BJ (cell line): ENCODE results near the gene TMEM236. TPM values are rescaled to one million over a fixed set of nuclear protein-coding genes. Genes with fewer than 3 reads are reported as not detected.

ENCODE experiments used
- CTCF ChIA-PET: fragments of 350-600 bp; formaldehyde crosslinking; extraction: SDS; loops from one replicate; lab custom pipeline; 2021; ENCODE audit warnings: antibody characterized with exemption, inconsistent platforms; lab: Yijun Ruan, JAX
- POLR2A ChIA-PET: fragments of 300-600 bp; sonication (Branson Sonifier 250); formaldehyde crosslinking; extraction: SDS; loops from one replicate; lab custom pipeline; 2021; ENCODE audit warnings: antibody characterized with exemption; lab: Charles Lee
- DNase-seq: peaks from one replicate; pipeline ENCODE4 v3.0.0-alpha.2; 2011; ENCODE audit warnings: low read depth
- H3K27me3 ChIP-seq: 2 replicates; pipeline ENCODE4 v1.6.0; 2011; ENCODE audit warnings: low read length; ENCODE audit not compliant: control insufficient read depth, insufficient read depth
- H3K36me3 ChIP-seq: 2 replicates; pipeline ENCODE4 v1.5.1; 2011; ENCODE audit warnings: low read length; ENCODE audit not compliant: control insufficient read depth, insufficient read depth
- H3K4me3 ChIP-seq: 2 replicates; pipeline ENCODE4 v1.5.1; 2011; ENCODE audit warnings: low read depth, mild to moderate bottlenecking, control low read depth, low read length
- polyA plus RNA-seq: library from polyadenylated mRNA; depleted of rRNA; stranded (reverse); fragments of >200 nt; gene quantifications from 2 replicates; pipeline ENCODE4 v1.2.3, GENCODE V29; 2011
- TF ChIP-seq, protein P1 (sequence below): IDR thresholded peaks from 2 replicates; pipeline ENCODE4 v1.5.1; 2011; ENCODE audit warnings: low read depth, mild to moderate bottlenecking, control low read depth, inconsistent platforms, low read length, moderate library complexity; ENCODE audit not compliant: insufficient read depth

Gene TMEM236
- polyA plus RNA-seq, 1 experiment, result 0.02 TPM

DNA sequence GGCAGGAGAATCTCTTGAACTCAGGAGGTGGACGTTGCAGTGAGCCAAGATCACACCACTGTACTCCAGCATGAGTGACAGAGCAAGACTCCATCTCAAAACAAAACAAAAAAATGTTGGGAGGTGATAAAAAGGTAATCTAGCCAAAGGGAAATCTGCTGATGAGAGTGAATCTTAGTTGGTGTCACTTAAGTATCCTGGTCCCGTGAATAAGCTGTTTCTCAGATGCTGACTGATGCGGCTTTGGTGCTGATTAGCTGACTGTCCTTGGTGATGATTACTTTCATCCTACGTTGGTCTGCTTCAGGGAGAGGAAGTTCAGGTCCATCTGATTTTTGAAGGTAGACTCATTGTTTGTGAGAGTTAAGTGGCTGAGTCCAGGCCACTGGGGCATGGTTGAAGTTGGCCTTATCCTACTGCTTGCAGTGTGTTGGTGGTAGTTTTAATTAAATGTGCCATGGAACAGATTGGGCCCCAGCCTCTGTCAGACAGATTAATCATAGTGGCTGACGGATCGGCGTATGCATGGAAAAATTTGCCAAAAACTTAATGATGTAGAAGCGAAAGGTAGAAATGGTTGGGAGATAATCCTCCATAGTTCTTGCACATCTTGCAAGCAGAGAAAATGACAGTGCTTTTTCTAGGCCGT, 17.4 kb upstream of the TMEM236 start:
- H3K36me3 ChIP-seq, result no peaks in the 10 kb centered on the region
- no peaks in the 10 kb centered on the region for H3K27me3 ChIP-seq
- POLR2A ChIA-PET, result no interaction called here
- H3K4me3 ChIP-seq, result no peak overlapping the region
- CTCF ChIA-PET, result no interaction called here
- no peak for DNase-seq
- TF ChIP-seq, protein P1, sequence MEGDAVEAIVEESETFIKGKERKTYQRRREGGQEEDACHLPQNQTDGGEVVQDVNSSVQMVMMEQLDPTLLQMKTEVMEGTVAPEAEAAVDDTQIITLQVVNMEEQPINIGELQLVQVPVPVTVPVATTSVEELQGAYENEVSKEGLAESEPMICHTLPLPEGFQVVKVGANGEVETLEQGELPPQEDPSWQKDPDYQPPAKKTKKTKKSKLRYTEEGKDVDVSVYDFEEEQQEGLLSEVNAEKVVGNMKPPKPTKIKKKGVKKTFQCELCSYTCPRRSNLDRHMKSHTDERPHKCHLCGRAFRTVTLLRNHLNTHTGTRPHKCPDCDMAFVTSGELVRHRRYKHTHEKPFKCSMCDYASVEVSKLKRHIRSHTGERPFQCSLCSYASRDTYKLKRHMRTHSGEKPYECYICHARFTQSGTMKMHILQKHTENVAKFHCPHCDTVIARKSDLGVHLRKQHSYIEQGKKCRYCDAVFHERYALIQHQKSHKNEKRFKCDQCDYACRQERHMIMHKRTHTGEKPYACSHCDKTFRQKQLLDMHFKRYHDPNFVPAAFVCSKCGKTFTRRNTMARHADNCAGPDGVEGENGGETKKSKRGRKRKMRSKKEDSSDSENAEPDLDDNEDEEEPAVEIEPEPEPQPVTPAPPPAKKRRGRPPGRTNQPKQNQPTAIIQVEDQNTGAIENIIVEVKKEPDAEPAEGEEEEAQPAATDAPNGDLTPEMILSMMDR, result no peak

DNA sequence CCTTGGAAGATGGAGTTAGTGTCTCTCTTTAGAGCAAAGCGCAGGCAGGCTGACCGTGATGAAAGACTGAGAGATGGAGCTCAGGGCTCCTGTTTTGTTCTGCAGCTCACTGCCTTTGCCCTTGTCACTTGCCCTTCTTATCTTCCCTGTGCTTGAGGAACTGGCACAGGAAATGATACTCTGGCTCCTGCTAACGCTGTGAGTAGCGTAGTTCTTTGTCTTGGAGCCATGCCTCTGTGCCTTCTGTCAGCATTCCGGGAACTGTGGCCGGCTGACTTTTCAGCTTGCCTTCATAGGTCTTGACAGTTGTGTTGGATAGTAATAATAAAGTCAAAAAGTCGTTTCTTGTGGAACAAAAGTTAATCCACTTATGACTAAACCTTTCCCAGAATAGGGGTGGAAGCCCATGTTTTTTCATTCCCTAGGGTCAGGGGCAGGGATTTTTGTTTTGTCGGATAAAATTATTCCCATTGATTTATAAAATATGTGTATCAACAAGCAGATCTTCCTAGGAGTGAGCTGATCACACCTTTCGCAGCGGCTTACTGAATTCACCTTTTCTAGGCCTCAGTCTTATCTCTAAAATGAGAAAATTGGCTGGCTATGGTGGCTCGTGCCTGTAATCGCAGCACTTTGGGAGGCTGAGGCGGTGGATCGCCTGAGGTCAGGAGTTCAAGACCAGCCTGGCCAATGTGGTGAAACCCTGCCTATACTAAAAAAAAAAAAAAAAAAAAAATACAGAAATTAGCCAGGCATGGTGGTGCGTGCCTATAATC, 16.6 kb upstream of the TMEM236 start:
- ChIA-PET CTCF (interaction anchor here (1.0 to 2.1 kb wide), 5 partner anchors 109 to 504 kb away, joined by 3 to 5 read pairs (median 4); no protein-coding TSS in a partner anchor), POLR2A (no interaction called here)
- H3K4me3 ChIP-seq, result no peak overlapping the region
- DNase-seq, result no peak
- TF ChIP-seq, protein P1, result no peak
- H3K36me3 ChIP-seq, result no peaks in the 10 kb centered on the region
- no peaks in the 10 kb centered on the region for H3K27me3 ChIP-seq

DNA sequence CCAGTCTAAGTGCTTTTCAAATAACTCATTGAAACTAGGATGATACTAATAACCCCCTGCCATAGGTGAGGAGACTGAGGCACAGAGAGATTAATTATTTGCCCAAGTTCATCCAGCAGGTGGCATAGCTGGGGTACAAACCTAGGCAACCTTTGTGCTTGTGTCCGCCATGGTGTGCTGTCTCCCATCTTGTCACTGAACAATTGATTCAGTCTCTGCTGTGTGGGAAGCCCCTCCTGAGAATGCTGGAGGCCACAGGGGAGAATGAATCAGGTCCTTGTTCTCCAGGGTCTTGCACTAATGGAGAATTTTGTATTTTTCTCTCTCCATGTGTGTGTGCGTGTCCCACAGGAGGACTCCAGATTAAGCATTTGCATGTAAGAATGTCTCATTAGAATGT, 15.8 kb upstream of the TMEM236 start:
- no peak for DNase-seq
- Histone ChIP-seq H3K27me3 (no peaks in the 10 kb centered on the region), H3K36me3 (no peaks in the 10 kb centered on the region), H3K4me3 (no peak overlapping the region)
- CTCF ChIA-PET, result interaction anchor here (0.8 to 2.1 kb wide), 19 partner anchors 9 to 919 kb away, joined by 3 to 7 read pairs (median 4); partner anchors contain the start of gene RSU1
- POLR2A ChIA-PET, result no interaction called here
- TF ChIP-seq, protein P1, result peak; percentile 3; the same call in 1 of the 2 replicates

DNA sequence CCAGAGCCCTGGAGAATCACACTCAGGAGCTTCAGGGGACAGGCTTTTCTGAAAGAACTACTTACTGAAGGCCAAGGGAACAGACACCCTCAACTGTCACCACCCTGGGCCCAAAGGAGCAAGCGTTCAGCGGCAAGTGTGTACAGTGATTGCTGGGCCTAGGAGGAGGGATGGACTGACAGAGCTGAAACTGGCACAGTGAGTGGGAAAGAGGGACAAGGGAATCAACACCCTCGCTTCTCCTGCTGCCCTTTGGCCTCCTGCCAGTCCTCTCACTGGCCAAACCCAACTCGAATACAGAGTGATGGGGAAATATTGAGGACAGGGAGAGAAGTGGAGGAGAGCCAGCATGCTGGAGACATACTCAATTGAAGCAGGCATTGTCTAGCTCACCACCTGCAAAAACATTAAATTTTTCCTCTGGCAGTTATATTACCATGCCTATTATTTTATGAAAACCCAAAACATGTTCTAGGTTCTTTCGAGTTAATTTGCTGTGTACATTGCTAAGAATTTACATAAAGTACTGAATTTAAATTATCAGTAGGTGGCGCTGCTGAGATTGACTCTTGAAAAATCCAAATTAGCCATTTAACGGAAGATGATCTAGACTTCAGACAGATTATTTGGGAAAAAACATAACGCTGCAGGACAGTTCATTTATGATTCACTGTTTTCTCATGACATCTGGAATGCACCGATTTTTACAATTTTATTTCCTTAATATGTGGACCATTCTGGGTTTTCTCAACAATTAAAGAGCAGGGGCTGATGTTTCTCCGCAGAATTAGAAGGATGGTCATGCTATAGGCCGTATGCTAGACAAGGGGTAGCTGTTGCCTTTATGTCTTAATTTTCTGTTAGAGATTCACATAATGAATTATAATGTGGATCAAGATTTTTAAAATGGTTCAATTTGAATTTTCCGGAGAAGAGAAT, 14.7 kb upstream of the TMEM236 start:
- DNase-seq, result no peak
- Histone ChIP-seq H3K4me3 (no peak overlapping the region), H3K27me3 (no peaks in the 10 kb centered on the region), H3K36me3 (no peaks in the 10 kb centered on the region)
- ChIA-PET CTCF (interaction anchor here (0.5 to 2.1 kb wide), 27 partner anchors 8 to 1916 kb away, joined by 3 to 7 read pairs (median 4); partner anchors contain the start of gene RSU1), POLR2A (no interaction called here)
- TF ChIP-seq, protein P1, result peak; percentile 62
